Liver (tissue), 9 donors: ENCODE results near the gene RAB6C. TPM values are rescaled to one million over a fixed set of nuclear protein-coding genes. Genes with fewer than 3 reads are reported as not detected.
"Not testable (repeated sequence)": the region's sequence is repeated elsewhere in the genome, so short reads cannot be mapped to it uniquely, and the experiment has no call there.

ENCODE experiments used
- DNase-seq: peaks from one replicate; pipeline ENCODE4 v3.0.0-alpha.2; 2017; ENCODE audit warnings: low spot score
- H3K27ac ChIP-seq, 2 donors: one replicate each; pipeline ENCODE4 v1.7.0; 2013; ENCODE audit warnings: inconsistent platforms in 2 of 2, low read length in 2 of 2, control low read depth in 1 of 2, low read depth in 1 of 2, mild to moderate bottlenecking in 1 of 2
- H3K27me3 ChIP-seq, 4 donors: one replicate each; pipeline versions ENCODE4 v1.6.1 to v1.7.0; 2013; ENCODE audit warnings: low read length in 3 of 4, inconsistent platforms in 1 of 4, mild to moderate bottlenecking in 1 of 4, moderate library complexity in 1 of 4; ENCODE audit not compliant: control insufficient read depth in 4 of 4, insufficient read depth in 4 of 4
- H3K36me3 ChIP-seq, 4 donors: one replicate each; pipeline versions ENCODE4 v1.6.1 to v1.7.0; 2013; ENCODE audit warnings: low read length in 3 of 4, mild to moderate bottlenecking in 3 of 4, low read depth in 1 of 4, moderate library complexity in 1 of 4; ENCODE audit not compliant: control insufficient read depth in 4 of 4, insufficient read depth in 3 of 4
- H3K4me1 ChIP-seq, 4 donors: one replicate each; pipeline versions ENCODE4 v1.6.1 to v1.7.0; 2013; ENCODE audit warnings: low read length in 3 of 4, mild to moderate bottlenecking in 3 of 4, moderate library complexity in 1 of 4; ENCODE audit not compliant: control insufficient read depth in 4 of 4, insufficient read depth in 4 of 4
- H3K4me3 ChIP-seq, 3 donors: one replicate each; pipeline versions ENCODE4 v1.6.1 to v1.7.0; 2013; ENCODE audit warnings: low read length in 3 of 3, control low read depth in 1 of 3, low read depth in 1 of 3, mild to moderate bottlenecking in 1 of 3
- H3K9ac ChIP-seq, 2 donors: one replicate each; pipeline ENCODE4 v1.7.0; 2013; ENCODE audit warnings: low read length in 2 of 2, mild to moderate bottlenecking in 2 of 2, moderate library complexity in 2 of 2, control low read depth in 1 of 2, low read depth in 1 of 2
- H3K9me3 ChIP-seq, 4 donors: one replicate each; pipeline versions ENCODE4 v1.6.1 to v1.7.0; 2013; ENCODE audit warnings: low read length in 3 of 4; ENCODE audit not compliant: control insufficient read depth in 4 of 4
- EGR1 ChIP-seq, 2 donors: IDR thresholded peaks; 2 replicates each; pipeline ENCODE4 v1.6.1; 2016 to 2018; ENCODE audit warnings: antibody characterized with exemption in 2 of 2, low read depth in 2 of 2
- FOXA1 ChIP-seq: IDR thresholded peaks from 2 replicates; pipeline ENCODE4 v1.6.1; 2016; ENCODE audit warnings: antibody characterized with exemption
- FOXA2 ChIP-seq: IDR thresholded peaks from 2 replicates; pipeline ENCODE4 v1.6.1; 2016; ENCODE audit warnings: antibody characterized with exemption
- GABPA ChIP-seq, 2 donors: IDR thresholded peaks in 1 of 2; conservative IDR thresholded peaks in 1 of 2; 2 replicates each; pipeline ENCODE4 v1.6.1; 2016; ENCODE audit warnings: antibody characterized with exemption in 2 of 2, mild to moderate bottlenecking in 1 of 2, moderate library complexity in 1 of 2
- HNF4G ChIP-seq: IDR thresholded peaks from 2 replicates; pipeline ENCODE4 v1.6.1; 2016; ENCODE audit warnings: antibody characterized with exemption
- JUND ChIP-seq, 2 donors: IDR thresholded peaks; 2 replicates each; pipeline ENCODE4 v1.6.1; 2016; ENCODE audit warnings: antibody characterized with exemption in 2 of 2
- NR2F2 ChIP-seq: IDR thresholded peaks from 2 replicates; pipeline ENCODE4 v1.6.1; 2016; ENCODE audit warnings: antibody characterized with exemption
- RXRA ChIP-seq, 2 donors: IDR thresholded peaks; 2 replicates each; pipeline ENCODE4 v1.6.1; 2017 to 2018; ENCODE audit warnings: antibody characterized with exemption in 2 of 2, mild to moderate bottlenecking in 1 of 2
- SP1 ChIP-seq: IDR thresholded peaks from 2 replicates; pipeline ENCODE4 v1.6.1; 2018; ENCODE audit warnings: antibody characterized with exemption, mild to moderate bottlenecking
- TAF1 ChIP-seq: conservative IDR thresholded peaks from 2 replicates; pipeline ENCODE4 v1.6.1; 2016; ENCODE audit warnings: antibody characterized with exemption, mild to moderate bottlenecking
- YY1 ChIP-seq: IDR thresholded peaks from 2 replicates; pipeline ENCODE4 v1.6.1; 2016; ENCODE audit warnings: antibody characterized with exemption, mild to moderate bottlenecking
- WGBS: extraction: QIAGEN DNeasy Blood & Tissue Kit; methylation state at CpG from one replicate; pipeline ENCODE4 v1.1.7; 2013; 5-methylcytosine and 5-hydroxymethylcytosine counted together
- polyA plus RNA-seq, 2 donors: library from polyadenylated mRNA; stranded (reverse) in 1 of 2; unstranded in 1 of 2; fragments of 200-250 nt in 1 of 2; fragments of >200 nt in 1 of 2; fragmentation: Nextera tagmentation in 1 of 2; extraction: Ambion mirVana in 1 of 2; gene quantifications; one replicate each; pipeline versions ENCODE4 v1.2.1 to v1.2.3, GENCODE V29; 2013 to 2015
- total RNA-seq, 2 donors: library from RNA; depleted of rRNA; stranded (reverse); fragments of >200 nt; gene quantifications; one replicate each; pipeline ENCODE4 v1.2.3, GENCODE V29; 2014
- TF ChIP-seq, protein P1 (sequence below): IDR thresholded peaks from 2 replicates; pipeline ENCODE4 v1.6.1; 2016; ENCODE audit warnings: antibody characterized with exemption
- TF ChIP-seq, protein P2 (sequence below): IDR thresholded peaks from 2 replicates; pipeline ENCODE4 v1.6.1; 2016; ENCODE audit warnings: antibody characterized with exemption, mild to moderate bottlenecking
- TF ChIP-seq, protein P3 (sequence below): fragments of 150-350 bp; IDR thresholded peaks from 2 replicates; pipeline ENCODE4 v1.5.1; 2017; ENCODE audit warnings: improper control_type of control experiment, low read depth, low read length; ENCODE audit not compliant: missing input control
- TF ChIP-seq, protein P4 (sequence below): IDR thresholded peaks from 2 replicates; pipeline ENCODE4 v1.6.1; 2016; ENCODE audit warnings: antibody characterized with exemption
- TF ChIP-seq, protein P5 (sequence below): IDR thresholded peaks from 2 replicates; pipeline ENCODE4 v1.6.1; 2016; ENCODE audit warnings: antibody characterized with exemption
- donor health status: healthy.
- donor health status: healthy.
- donor health status: healthy.
- donor health status: healthy.
- donor health status: healthy.

Gene RAB6C
- total and polyA plus RNA-seq, 4 donors: 0.02 to 0.08 TPM; not detected in 2

DNA sequence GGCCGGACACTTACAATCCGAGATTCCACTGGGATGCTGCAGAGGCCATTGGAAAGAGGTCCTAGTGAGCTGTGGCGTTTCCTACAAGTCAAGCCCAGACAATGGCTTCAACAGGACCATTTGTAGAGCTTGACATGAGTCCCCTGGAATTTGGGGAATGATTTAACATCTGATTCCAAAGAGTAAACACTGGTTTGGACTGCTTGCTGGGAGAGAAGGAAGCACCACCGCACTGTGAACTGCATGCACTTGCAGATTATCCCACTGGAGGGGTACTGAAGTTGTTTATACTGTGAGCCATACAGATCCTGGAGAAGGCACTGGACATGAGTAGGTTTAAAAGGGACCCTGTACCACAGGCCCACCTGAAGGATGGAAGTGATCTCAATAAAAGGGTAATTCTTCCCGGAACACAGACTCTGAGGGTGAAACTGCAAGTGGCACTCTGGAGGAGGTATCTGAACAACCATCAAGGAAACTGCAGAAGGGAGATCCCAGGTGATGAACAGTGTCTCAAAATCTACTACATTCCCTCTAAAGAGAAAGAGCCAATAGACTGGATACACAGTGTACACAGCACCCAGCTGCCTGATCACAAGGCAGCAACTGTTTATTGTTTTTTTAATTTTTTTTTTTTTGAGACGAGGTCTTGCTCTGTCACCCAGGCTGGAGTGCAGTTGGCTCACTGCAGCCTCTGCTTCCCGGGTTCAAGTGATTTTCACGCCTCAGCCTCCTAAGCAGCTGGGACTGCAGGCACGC is 4.3 kb upstream of the RAB6C start:
- H3K9ac ChIP-seq: no peak overlapping the region
- no peak overlapping the region for H3K4me3 ChIP-seq
- H3K9me3 ChIP-seq: no peaks in the 10 kb centered on the region
- no peak for TF ChIP-seq FOXA1
- TF ChIP-seq, protein P1, sequence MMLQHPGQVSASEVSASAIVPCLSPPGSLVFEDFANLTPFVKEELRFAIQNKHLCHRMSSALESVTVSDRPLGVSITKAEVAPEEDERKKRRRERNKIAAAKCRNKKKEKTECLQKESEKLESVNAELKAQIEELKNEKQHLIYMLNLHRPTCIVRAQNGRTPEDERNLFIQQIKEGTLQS: no peak
- no peak for TF ChIP-seq YY1
- TF ChIP-seq, protein P2, sequence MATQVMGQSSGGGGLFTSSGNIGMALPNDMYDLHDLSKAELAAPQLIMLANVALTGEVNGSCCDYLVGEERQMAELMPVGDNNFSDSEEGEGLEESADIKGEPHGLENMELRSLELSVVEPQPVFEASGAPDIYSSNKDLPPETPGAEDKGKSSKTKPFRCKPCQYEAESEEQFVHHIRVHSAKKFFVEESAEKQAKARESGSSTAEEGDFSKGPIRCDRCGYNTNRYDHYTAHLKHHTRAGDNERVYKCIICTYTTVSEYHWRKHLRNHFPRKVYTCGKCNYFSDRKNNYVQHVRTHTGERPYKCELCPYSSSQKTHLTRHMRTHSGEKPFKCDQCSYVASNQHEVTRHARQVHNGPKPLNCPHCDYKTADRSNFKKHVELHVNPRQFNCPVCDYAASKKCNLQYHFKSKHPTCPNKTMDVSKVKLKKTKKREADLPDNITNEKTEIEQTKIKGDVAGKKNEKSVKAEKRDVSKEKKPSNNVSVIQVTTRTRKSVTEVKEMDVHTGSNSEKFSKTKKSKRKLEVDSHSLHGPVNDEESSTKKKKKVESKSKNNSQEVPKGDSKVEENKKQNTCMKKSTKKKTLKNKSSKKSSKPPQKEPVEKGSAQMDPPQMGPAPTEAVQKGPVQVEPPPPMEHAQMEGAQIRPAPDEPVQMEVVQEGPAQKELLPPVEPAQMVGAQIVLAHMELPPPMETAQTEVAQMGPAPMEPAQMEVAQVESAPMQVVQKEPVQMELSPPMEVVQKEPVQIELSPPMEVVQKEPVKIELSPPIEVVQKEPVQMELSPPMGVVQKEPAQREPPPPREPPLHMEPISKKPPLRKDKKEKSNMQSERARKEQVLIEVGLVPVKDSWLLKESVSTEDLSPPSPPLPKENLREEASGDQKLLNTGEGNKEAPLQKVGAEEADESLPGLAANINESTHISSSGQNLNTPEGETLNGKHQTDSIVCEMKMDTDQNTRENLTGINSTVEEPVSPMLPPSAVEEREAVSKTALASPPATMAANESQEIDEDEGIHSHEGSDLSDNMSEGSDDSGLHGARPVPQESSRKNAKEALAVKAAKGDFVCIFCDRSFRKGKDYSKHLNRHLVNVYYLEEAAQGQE: no peak
- no peak for TF ChIP-seq EGR1 (IDR thresholded peaks at IDR 0.05; ENCODE audit: low read depth in 2 of 2)
- H3K27ac ChIP-seq: no peak overlapping the region
- no peak for DNase-seq
- peaks cover 0 to 4% (median under 1%) of the 10 kb centered on the region in 4 donors for H3K27me3 ChIP-seq
- H3K4me1 ChIP-seq: no peaks in the 10 kb centered on the region
- WGBS: 72% methylated on average over 9 of the region's 9 CpGs
- no peaks in the 10 kb centered on the region for H3K36me3 ChIP-seq

DNA sequence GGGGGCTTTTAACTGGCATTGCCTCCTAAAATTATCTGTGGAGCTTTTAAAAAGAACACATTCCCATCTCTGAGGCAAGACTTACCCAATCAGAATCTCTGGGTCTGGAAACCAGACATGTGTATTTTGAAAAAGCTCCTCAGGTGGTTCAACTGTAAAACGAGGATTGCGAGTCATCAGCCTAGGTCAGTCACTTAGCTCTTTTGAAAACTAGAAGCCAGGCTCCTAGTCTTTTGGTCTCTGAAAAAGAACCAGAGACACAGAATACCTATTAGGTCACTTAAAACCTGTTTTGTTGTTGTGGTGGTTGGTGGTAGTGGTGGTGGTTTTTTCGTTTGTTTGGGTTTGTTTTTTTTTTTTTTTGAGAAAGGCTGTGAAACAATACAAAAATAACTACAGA is 2.5 kb upstream of the RAB6C start:
- H3K9me3 ChIP-seq, DNase-seq, H3K27me3 ChIP-seq, H3K4me1 ChIP-seq, H3K4me3 ChIP-seq, H3K27ac ChIP-seq, H3K9ac ChIP-seq, H3K36me3 ChIP-seq: not testable (repeated sequence)
- WGBS: 62% methylated on average over 3 of the region's 3 CpGs

DNA sequence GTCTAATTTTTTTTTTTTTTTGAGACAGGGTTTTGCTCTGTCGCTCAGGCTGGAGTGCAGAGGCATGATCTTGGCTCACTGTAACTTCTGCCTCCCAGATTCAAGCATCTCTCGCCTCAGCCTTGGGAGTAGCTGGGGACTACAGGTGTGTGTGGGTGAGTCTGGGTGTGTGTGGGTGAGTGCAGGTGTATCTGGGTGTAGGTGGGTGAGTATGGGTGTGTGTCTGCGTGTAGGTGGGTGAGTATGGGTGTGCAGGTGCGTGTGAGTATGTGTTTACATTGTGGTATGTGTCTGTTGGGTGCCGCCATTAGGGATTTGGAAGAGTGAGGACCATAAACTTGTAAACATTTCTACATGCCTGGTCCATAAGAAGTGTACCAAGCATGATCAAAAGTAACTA is 1.5 kb upstream of the RAB6C start:
- Histone ChIP-seq H3K27ac (no peak overlapping the region), H3K36me3 (no peaks in the 10 kb centered on the region), H3K4me3 (no peak overlapping the region), H3K9me3 (no peaks in the 10 kb centered on the region), H3K27me3 (peaks cover 0 to 4% (median under 1%) of the 10 kb centered on the region in 4 donors), H3K4me1 (no peaks in the 10 kb centered on the region), H3K9ac (no peak overlapping the region)
- DNase-seq: no peak
- WGBS: 81% methylated on average over 5 of the region's 5 CpGs
- no peak for TF ChIP-seq HNF4G
- TF ChIP-seq NR2F2: no peak
- TF ChIP-seq RXRA (IDR thresholded peaks at IDR 0.05): no peak
- TF ChIP-seq, protein P3, sequence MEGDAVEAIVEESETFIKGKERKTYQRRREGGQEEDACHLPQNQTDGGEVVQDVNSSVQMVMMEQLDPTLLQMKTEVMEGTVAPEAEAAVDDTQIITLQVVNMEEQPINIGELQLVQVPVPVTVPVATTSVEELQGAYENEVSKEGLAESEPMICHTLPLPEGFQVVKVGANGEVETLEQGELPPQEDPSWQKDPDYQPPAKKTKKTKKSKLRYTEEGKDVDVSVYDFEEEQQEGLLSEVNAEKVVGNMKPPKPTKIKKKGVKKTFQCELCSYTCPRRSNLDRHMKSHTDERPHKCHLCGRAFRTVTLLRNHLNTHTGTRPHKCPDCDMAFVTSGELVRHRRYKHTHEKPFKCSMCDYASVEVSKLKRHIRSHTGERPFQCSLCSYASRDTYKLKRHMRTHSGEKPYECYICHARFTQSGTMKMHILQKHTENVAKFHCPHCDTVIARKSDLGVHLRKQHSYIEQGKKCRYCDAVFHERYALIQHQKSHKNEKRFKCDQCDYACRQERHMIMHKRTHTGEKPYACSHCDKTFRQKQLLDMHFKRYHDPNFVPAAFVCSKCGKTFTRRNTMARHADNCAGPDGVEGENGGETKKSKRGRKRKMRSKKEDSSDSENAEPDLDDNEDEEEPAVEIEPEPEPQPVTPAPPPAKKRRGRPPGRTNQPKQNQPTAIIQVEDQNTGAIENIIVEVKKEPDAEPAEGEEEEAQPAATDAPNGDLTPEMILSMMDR: no peak
- no peak for TF ChIP-seq FOXA2
- TF ChIP-seq JUND (IDR thresholded peaks at IDR 0.05): no peak
- no peak for TF ChIP-seq SP1
- TF ChIP-seq FOXA1: no peak
- TF ChIP-seq, protein P4, sequence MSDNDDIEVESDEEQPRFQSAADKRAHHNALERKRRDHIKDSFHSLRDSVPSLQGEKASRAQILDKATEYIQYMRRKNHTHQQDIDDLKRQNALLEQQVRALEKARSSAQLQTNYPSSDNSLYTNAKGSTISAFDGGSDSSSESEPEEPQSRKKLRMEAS: no peak
- no peak for TF ChIP-seq GABPA (IDR thresholded peaks at IDR 0.05 in 1 of 2, conservative IDR thresholded peaks at IDR 0.05 in 1 of 2)
- TF ChIP-seq TAF1: no peak
- TF ChIP-seq, protein P5, sequence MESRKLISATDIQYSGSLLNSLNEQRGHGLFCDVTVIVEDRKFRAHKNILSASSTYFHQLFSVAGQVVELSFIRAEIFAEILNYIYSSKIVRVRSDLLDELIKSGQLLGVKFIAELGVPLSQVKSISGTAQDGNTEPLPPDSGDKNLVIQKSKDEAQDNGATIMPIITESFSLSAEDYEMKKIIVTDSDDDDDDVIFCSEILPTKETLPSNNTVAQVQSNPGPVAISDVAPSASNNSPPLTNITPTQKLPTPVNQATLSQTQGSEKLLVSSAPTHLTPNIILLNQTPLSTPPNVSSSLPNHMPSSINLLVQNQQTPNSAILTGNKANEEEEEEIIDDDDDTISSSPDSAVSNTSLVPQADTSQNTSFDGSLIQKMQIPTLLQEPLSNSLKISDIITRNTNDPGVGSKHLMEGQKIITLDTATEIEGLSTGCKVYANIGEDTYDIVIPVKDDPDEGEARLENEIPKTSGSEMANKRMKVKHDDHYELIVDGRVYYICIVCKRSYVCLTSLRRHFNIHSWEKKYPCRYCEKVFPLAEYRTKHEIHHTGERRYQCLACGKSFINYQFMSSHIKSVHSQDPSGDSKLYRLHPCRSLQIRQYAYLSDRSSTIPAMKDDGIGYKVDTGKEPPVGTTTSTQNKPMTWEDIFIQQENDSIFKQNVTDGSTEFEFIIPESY: no peak
- no peak for TF ChIP-seq EGR1 (IDR thresholded peaks at IDR 0.05; ENCODE audit: low read depth in 2 of 2)
- TF ChIP-seq, protein P2: no peak
